IMR-90 (cell line): ENCODE data around the gene EGF.

Experiments
- CEBPB ChIP-seq: IDR thresholded peaks from 2 replicates; pipeline ENCODE4 v1.6.1; 2012; ENCODE audit warnings: low read depth, low read length, improper control_type of control experiment
- CHD1 ChIP-seq: IDR thresholded peaks from 2 replicates; pipeline ENCODE4 v1.6.1; 2012; ENCODE audit warnings: low read depth, low read length, improper control_type of control experiment
- CTCF ChIP-seq: conservative IDR thresholded peaks from 2 replicates; pipeline ENCODE4 v1.5.1; 2012; ENCODE audit warnings: mild to moderate bottlenecking, low read depth, low read length, improper control_type of control experiment
- ELK1 ChIP-seq: fragments of 150-350 bp; IDR thresholded peaks from 2 replicates; pipeline ENCODE4 v1.6.1; 2016; ENCODE audit warnings: low read depth, mild to moderate bottlenecking, low read length, moderate library complexity, borderline replicate concordance
- MAFK ChIP-seq: IDR thresholded peaks from 2 replicates; pipeline ENCODE4 v1.6.1; 2012; ENCODE audit warnings: low read depth, low read length, improper control_type of control experiment
- NFE2L2 ChIP-seq: fragments of 150-350 bp; IDR thresholded peaks from 2 replicates; pipeline ENCODE4 v1.6.1; 2016; ENCODE audit warnings: low read depth, mild to moderate bottlenecking, low read length
- POLR2A ChIP-seq: IDR thresholded peaks from 2 replicates; pipeline ENCODE4 v1.6.1; 2012; ENCODE audit warnings: mild to moderate bottlenecking, low read depth, low read length
- RAD21 ChIP-seq: IDR thresholded peaks from 2 replicates; pipeline ENCODE4 v1.6.1; 2012; ENCODE audit warnings: low read length, improper control_type of control experiment
- RFX5 ChIP-seq: IDR thresholded peaks from 2 replicates; pipeline ENCODE4 v1.8.0; 2012; ENCODE audit warnings: low read depth, mild to moderate bottlenecking, low read length, moderate library complexity

- no peak for TF ChIP-seq POLR2A
- no peak for TF ChIP-seq CTCF
- no peak for TF ChIP-seq RAD21
- TF ChIP-seq ELK1 = no peak
- TF ChIP-seq MAFK = no peak
- no peak for TF ChIP-seq CHD1
- TF ChIP-seq RFX5 = no peak
- no peak for TF ChIP-seq NFE2L2
- TF ChIP-seq CEBPB = no peak
Observed at GRCh38 chr4:109872950-109873656, 39.6 kb upstream of the EGF start.
